Hematopoietic multipotent progenitor cell treated with erythropoietin and hydrocortisone succinate and interleukin-3 and kit ligand, for 15 days (in vitro differentiated cells): ENCODE results near the gene SCRN1.
"Not testable (repeated sequence)": the region's sequence is repeated elsewhere in the genome, so short reads cannot be mapped to it uniquely, and the experiment has no call there.

Experiments
- DNase-seq: peaks from one replicate; pipeline ENCODE4 v3.0.0-alpha.2; 2015; ENCODE audit warnings: low spot score

SCRN1 gene

GRCh38 chr7:29890786-29891185, 98.8 kb downstream of the SCRN1 start:
- not testable (repeated sequence) for DNase-seq

GRCh38 chr7:29890251-29890650, 99.3 kb downstream of the SCRN1 start:
- DNase-seq: no peak

GRCh38 chr7:29889288-29889687, 100.3 kb downstream of the SCRN1 start:
- no peak for DNase-seq

GRCh38 chr7:29888006-29888405, 101.6 kb downstream of the SCRN1 start:
- DNase-seq: no peak

GRCh38 chr7:29886827-29887226, 102.8 kb downstream of the SCRN1 start:
- no peak for DNase-seq

GRCh38 chr7:29885626-29886025, 104.0 kb downstream of the SCRN1 start:
- no peak for DNase-seq

- no peak for DNase-seq
These were observed 105.0 kb downstream of the SCRN1 start for GRCh38 chr7:29884399-29885272.

GRCh38 chr7:29883462-29884398, 105.9 kb downstream of the SCRN1 start:
- DNase-seq: no peak

- DNase-seq: no peak
These were observed 107.1 kb downstream of the SCRN1 start for GRCh38 chr7:29882481-29882880.

- DNase-seq: no peak
These were observed 107.9 kb downstream of the SCRN1 start for GRCh38 chr7:29881724-29882123.

- DNase-seq: no peak
These were observed 110.0 kb downstream of the SCRN1 start for GRCh38 chr7:29879609-29880008.

GRCh38 chr7:29878081-29878688, 111.4 kb downstream of the SCRN1 start:
- peak; percentile 35 for DNase-seq

GRCh38 chr7:29877196-29877595, 112.4 kb downstream of the SCRN1 start:
- DNase-seq: no peak

GRCh38 chr7:29875741-29876140, 113.9 kb downstream of the SCRN1 start:
- no peak for DNase-seq

- DNase-seq: no peak
These were observed 115.8 kb downstream of the SCRN1 start for GRCh38 chr7:29873644-29874294.

GRCh38 chr7:29871787-29872398, 117.7 kb downstream of the SCRN1 start:
- DNase-seq: no peak
